GM12873 (cell line): ENCODE data around the gene CLPSL1.

Source experiments
- CTCF ChIP-seq: IDR thresholded peaks from 2 replicates; pipeline ENCODE4 v1.5.1; 2012; ENCODE audit warnings: low read depth, mild to moderate bottlenecking, moderate library complexity, low read length, control low read depth; ENCODE audit not compliant: insufficient read depth; ENCODE audit errors: missing control alignments

CLPSL1 gene

GRCh38 chr6:35751594-35751993 lies 29.2 kb upstream of the CLPSL1 start:
- TF ChIP-seq CTCF, result no peak

GRCh38 chr6:35752330-35752729 lies 28.5 kb upstream of the CLPSL1 start:
- no peak for TF ChIP-seq CTCF

- TF ChIP-seq CTCF, result no peak
These were observed 26.2 kb upstream of the CLPSL1 start for GRCh38 chr6:35754452-35755277.

DNA sequence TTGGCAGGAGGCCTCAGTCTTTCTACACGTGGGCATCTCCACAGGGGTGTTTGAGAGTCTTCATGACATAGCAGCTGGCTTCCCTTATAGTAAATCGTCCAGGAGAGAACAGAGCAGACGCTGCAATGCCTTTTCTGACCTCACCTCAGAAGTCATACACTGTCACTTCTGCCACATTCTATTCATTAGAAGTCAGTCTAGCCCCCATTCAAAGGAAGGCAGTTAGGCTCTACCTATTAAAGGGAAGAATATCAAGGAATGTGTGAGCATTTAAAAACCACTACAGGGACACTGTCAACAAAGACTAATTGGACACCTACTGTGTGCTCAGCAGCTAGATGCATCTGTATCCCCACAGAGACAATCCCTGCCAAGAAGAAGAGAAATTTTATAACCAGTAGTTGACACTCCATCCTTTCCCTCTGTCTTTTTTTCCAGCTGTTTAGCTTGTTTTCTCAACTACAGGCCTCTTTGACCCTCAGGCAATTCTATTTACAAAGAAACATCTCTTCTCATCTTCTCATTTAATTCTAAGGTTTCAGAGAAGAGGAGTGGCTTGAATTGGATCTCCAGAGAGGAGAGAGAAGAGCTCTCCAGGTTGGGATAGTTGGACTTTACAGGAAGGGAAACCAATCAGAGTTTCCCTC lies 25.4 kb upstream of the CLPSL1 start:
- no peak for TF ChIP-seq CTCF

DNA sequence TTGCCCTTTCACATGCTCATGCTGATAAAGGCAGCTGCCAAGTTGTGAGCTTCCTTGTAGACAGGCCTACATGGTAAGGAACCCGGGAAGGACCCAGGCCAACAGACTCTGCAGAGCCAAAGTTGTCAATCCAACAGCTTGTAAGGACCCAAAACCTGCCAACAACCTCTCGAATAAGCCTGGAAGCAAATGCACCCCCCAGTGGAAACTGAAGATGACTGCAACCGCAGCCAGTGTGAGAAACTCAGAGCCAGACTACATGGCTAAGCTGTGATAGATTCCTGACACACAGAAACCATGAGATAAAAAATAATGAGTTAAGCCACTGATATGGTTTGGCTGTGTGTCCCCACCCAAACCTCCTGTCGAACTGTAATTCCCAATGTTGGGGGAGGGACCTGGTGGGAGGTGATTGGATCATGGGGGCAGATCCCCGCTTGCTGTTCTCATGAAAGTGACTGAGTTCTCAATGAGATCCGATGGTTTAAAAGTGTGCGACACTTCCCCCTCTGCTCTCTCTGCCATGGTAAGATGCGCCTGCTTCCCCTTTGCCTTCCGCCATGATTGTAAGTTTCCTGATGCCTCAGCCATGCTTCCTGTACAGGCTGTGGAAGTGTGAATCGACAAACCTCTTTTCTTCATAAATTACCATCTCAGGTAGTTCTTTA lies 23.2 kb upstream of the CLPSL1 start:
- peak; percentile 49 for TF ChIP-seq CTCF

- TF ChIP-seq CTCF, result no peak
These were observed 21.4 kb upstream of the CLPSL1 start for GRCh38 chr6:35759426-35759825.

GRCh38 chr6:35765739-35766138 lies 15.1 kb upstream of the CLPSL1 start:
- TF ChIP-seq CTCF, result no peak
